ENCODE measurements around the gene CD37.
A peak's percentile ranks its signal among the peaks of the same experiment; 100 is the strongest.
"Not testable (repeated sequence)": the region's sequence is repeated elsewhere in the genome, so short reads cannot be mapped to it uniquely, and the experiment has no call there.

The CD37 gene

GRCh38 chr19:49295208-49295880 lies 39.9 kb upstream of the CD37 start:
- no peak overlapping the region for H3K4me3 ChIP-seq (ENCODE audit: low read depth in 1 of 2, low read length in 1 of 2)
- H3K36me3 ChIP-seq, result no peaks in the 10 kb centered on the region
- no peaks in the 10 kb centered on the region for H3K4me1 ChIP-seq (ENCODE audit: control insufficient read depth in 1 of 2, insufficient read depth in 1 of 2, low read depth in 1 of 2, low read length in 1 of 2)
- H3K27me3 ChIP-seq, result peaks cover 8% of the 10 kb centered on the region
- H3K27ac ChIP-seq, result no peak overlapping the region
- no peak for TF ChIP-seq CTCF (IDR thresholded peaks at IDR 0.05)
- no peaks in the 10 kb centered on the region for H3K9me3 ChIP-seq

DNA sequence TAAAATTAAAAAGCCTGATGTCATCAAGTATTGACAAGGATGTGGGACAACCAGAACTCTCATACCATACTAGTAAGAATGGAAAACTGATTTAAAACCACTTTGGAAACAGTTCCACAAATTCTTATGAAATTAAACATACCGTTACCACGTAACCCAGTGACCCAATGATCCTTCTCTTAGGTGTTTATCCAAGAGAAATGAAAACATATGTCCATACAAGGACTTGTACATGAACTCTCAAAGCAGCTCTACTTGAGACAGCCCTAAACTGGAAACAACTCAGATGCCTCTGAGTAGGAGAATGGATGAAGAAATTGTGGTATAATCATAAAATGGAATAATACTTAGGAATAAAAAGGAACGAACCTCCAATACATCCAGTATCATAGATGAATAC lies 37.8 kb upstream of the CD37 start:
- no peaks in the 10 kb centered on the region for H3K36me3 ChIP-seq
- no peak overlapping the region for H3K27ac ChIP-seq
- H3K27me3 ChIP-seq, result peaks cover 13% of the 10 kb centered on the region
- H3K4me1 ChIP-seq (ENCODE audit: control insufficient read depth in 1 of 2, insufficient read depth in 1 of 2, low read depth in 1 of 2, low read length in 1 of 2), result peaks cover 0 to 3% of the 10 kb centered on the region in 2 experiments
- no peak for TF ChIP-seq CTCF (IDR thresholded peaks at IDR 0.05)
- no peaks in the 10 kb centered on the region for H3K9me3 ChIP-seq
- no peak overlapping the region for H3K4me3 ChIP-seq (ENCODE audit: low read depth in 1 of 2, low read length in 1 of 2)

GRCh38 chr19:49298653-49299052 lies 36.6 kb upstream of the CD37 start:
- not testable (repeated sequence) for H3K4me1 ChIP-seq (ENCODE audit: control insufficient read depth in 1 of 2, insufficient read depth in 1 of 2, low read depth in 1 of 2, low read length in 1 of 2); H3K36me3 ChIP-seq; H3K27ac ChIP-seq; H3K4me3 ChIP-seq (ENCODE audit: low read depth in 1 of 2, low read length in 1 of 2); H3K9me3 ChIP-seq
- H3K27me3 ChIP-seq, result peaks cover 13% of the 10 kb centered on the region

DNA sequence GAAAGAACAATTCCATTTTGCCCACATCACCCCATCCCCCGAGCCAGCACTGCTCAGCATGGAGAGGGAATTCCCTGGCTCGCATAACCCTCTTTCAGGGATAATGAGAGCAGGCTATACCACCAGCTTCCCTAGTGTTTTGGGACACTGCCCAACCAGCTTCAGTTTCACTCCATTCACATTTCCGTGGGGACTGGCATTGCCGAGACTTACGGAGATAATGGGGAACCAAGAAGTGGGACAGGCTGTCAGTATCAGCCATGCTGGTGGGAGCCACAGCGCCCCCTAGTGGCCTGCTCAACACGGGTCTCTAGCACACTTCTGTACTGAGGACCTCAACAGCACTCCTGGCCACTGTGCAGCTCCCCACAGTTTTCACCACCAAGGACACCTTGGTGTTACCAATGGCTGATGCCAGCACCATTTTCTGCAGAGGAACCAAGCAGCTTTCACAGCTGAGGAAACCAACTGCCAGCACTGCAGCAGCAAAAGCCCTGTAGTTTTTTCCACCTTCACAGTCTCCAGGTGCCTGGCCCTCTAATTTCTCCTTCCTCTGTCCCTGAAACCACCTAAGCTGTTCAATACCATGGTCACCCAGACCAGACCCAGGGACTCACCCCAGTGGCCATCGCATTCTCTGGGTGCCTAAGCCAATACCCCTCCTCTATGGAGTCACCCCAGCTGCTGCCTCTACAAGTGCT lies 33.9 kb upstream of the CD37 start:
- H3K9me3 ChIP-seq, result no peaks in the 10 kb centered on the region
- peak; percentile 84 for TF ChIP-seq CTCF (IDR thresholded peaks at IDR 0.05)
- peaks cover 0 to 3% of the 10 kb centered on the region in 2 experiments for H3K4me1 ChIP-seq (ENCODE audit: control insufficient read depth in 1 of 2, insufficient read depth in 1 of 2, low read depth in 1 of 2, low read length in 1 of 2)
- no peaks in the 10 kb centered on the region for H3K36me3 ChIP-seq
- H3K27me3 ChIP-seq, result peaks cover 13% of the 10 kb centered on the region
- no peak overlapping the region for H3K27ac ChIP-seq
- H3K4me3 ChIP-seq (ENCODE audit: low read depth in 1 of 2, low read length in 1 of 2), result no peak overlapping the region

GRCh38 chr19:49301866-49302252 lies 33.3 kb upstream of the CD37 start:
- Histone ChIP-seq H3K9me3 (no peaks in the 10 kb centered on the region), H3K4me1 (ENCODE audit: control insufficient read depth in 1 of 2, insufficient read depth in 1 of 2, low read depth in 1 of 2, low read length in 1 of 2) (peaks cover 0 to 3% of the 10 kb centered on the region in 2 experiments), H3K4me3 (ENCODE audit: low read depth in 1 of 2, low read length in 1 of 2) (no peak overlapping the region), H3K36me3 (no peaks in the 10 kb centered on the region), H3K27me3 (peaks cover 13% of the 10 kb centered on the region), H3K27ac (no peak overlapping the region)
- TF ChIP-seq CTCF (IDR thresholded peaks at IDR 0.05), result no peak

DNA sequence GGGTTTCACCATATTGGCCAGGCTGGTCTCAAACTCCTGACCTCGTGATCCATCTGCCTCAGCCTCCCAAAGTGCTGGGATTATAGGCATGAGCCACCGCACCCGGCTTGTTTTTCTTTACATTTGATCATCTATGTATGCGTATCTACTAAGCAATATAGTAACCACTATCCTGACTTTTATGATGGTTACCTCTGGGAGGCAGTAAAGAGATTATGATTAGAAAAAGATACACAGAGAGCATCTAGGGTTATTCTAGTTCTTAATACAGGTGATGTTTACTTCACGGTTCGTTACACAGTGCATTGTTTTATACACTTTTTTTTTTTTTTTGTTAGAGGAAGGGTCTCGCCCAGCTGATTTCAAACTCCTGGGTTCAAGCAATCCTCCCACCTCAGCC lies 28.5 kb upstream of the CD37 start:
- peaks cover 14% of the 10 kb centered on the region for H3K36me3 ChIP-seq
- H3K4me1 ChIP-seq (ENCODE audit: control insufficient read depth in 1 of 2, insufficient read depth in 1 of 2, low read depth in 1 of 2, low read length in 1 of 2); H3K27me3 ChIP-seq; H3K4me3 ChIP-seq (ENCODE audit: low read depth in 1 of 2, low read length in 1 of 2); H3K27ac ChIP-seq; H3K9me3 ChIP-seq: not testable (repeated sequence)
